Activated CD4-positive, alpha-beta T cell treated with anti-CD3 and anti-CD28 coated beads for 4 hours (primary cell): ENCODE results near the gene DUSP22.

Experiments used
- DNase-seq, 2 donors: peaks; one replicate each; pipeline ENCODE4 v3.0.0-alpha.2; 2020

The DUSP22 gene

DNA sequence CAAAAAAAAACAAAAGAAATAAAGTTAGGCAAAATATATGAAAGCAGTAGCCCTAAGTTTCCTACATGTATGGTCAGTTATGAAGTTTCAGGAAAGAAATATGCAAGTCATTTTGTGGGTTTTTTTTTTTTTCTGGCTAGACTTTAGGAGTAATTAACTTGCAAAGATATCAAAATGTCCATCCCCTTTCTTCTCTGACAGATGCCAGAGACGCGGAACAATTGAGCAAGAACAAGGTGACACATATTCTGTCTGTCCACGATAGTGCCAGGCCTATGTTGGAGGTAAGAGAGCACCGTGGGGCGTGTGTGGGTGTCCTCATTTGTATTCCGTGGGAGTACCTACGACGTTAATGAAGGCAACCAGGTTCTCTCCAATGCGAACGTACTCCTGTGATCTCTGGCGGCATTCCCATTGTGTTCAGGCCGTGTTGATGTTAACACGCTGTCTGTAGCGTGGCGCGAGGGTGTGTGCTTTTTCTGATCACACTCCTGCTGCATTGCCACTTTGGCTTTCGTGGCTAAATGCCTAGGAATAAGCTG is 19.5 kb downstream of the DUSP22 start:
- peak; percentile 28 for DNase-seq

DNA sequence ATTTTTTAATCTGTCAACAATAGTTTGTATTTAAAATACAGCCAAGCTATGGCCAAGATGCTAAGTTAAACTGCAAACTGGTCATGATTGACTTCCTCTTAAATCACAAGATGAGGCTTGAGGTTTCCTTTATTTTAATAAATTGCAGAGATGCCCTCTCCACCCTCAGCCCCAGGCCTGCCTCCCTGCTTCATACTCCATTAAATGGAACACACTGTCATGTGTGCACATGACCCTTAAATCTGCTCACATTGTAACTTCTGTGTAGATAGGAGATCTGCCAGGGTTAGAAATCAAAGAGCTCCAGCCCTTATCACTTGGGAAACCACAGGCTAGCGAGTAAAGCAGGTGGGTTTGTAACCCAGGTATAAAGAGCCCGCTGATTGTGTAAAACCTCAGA is 20.8 kb downstream of the DUSP22 start:
- no peak for DNase-seq

GRCh38 chr6:313917-314316 is 21.6 kb downstream of the DUSP22 start:
- DNase-seq: no peak

DNA sequence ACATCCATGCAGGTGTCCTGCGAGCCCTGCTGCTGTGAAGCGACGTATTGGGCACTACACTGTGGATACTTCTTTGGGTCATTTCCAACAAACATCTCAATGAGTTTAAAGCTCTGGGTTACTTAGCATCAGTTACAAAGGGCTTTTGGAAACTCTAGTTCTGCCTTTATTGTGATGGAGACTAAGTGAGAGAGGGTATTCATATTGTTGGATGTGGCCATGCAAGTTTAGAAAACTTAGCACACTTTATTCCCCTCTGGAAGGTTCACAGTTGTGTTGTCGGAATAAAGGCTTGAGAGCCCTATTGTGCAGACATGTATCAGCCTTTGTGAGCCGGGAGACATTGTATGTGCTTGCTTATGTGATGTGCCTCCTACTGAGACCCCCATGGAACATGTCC is 22.1 kb downstream of the DUSP22 start:
- DNase-seq: no peak

DNA sequence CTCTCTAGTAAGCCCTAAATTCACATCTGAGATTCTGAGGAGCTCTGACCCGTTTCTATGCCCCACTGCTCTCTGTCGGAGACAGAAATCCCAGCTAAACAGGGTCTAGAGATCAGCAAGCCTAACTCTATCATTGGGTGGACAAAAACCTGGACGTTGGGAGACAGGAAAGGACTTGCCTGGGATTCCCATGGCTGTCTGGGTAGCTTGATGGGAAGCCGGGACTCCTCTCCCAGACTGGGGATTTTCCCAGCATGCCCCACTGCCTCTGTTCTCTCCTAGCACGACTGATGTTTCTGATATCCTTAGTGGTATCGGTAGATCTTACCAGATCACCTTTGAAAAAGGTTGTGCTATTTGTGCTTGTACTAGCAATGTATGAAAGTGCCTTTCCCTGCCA is 22.9 kb downstream of the DUSP22 start:
- no peak for DNase-seq

GRCh38 chr6:315921-316752 is 23.9 kb downstream of the DUSP22 start:
- no peak for DNase-seq

DNA sequence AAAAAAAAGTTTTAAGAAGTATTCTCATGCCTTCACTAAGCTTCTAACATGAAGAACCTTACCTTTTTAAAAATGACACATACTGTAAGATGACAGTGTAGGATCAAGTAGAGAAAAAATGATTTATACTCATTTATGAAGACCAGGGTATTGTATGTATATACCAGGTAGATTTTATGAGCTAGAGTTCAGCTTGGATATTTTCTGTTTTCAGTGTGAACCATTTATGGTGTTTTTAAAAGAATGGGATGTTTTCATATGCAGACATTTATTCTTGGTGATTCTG is 24.4 kb downstream of the DUSP22 start:
- no peak for DNase-seq

DNA sequence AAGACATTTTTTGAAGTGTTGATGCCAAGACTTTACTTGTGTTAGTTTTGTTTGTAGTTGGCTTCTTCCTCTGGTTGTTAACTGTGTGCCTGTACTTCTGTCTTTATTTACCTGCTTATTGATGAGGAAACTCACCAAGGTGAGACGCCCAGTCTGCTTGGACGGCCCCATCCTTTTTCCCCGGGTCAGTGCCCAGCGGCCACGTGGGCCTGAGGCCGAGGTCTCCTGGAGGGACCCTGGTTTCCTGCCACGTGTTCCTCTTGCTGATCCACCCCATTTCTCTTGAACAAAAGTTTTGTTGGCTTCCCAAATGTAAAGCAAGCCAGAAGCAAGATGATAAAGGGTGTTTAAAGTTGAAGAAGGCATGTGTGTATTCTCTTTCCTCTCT is 24.8 kb downstream of the DUSP22 start:
- no peak for DNase-seq

- no peak for DNase-seq
Observed at GRCh38 chr6:317448-318144, 25.3 kb downstream of the DUSP22 start.

- no peak for DNase-seq
Observed at GRCh38 chr6:318243-318890, 26.1 kb downstream of the DUSP22 start.

- DNase-seq: no peak
Observed at GRCh38 chr6:319177-320131, 27.2 kb downstream of the DUSP22 start.

GRCh38 chr6:320351-321157 is 28.3 kb downstream of the DUSP22 start:
- DNase-seq: no peak

GRCh38 chr6:321158-321438 is 28.8 kb downstream of the DUSP22 start:
- no peak for DNase-seq

DNA sequence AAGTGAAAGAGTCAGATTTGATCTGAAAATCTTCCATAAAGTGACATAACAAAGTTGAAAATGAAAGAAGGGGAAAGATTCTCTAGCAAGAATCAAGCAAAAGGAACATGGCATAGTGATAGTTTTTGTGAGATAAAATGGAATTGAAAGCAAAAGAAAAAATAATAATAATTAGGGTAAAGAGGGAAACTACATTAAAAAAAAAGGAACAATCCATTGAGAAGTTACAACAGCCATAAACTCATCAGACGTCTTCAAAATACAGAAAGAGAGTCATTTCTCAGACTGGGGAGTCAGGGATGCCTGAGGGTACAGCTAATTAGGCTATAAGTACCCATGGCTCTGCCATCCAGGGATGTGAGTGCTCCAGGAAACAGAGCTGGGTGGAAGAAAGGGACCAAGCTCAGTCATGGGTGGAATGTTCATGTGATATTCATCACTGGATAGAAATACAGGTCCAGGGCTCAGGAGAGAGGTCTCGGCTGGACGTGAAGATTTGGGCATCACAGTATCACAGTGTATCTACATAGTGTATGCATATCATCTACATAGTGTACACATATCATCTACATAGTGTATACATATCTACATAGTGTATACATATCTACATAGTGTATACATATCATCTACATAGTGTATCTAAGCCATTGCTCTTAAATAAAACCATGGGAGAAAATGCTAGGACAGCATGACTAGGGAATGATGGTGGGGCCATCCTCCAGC is 29.4 kb downstream of the DUSP22 start:
- DNase-seq: no peak

DNA sequence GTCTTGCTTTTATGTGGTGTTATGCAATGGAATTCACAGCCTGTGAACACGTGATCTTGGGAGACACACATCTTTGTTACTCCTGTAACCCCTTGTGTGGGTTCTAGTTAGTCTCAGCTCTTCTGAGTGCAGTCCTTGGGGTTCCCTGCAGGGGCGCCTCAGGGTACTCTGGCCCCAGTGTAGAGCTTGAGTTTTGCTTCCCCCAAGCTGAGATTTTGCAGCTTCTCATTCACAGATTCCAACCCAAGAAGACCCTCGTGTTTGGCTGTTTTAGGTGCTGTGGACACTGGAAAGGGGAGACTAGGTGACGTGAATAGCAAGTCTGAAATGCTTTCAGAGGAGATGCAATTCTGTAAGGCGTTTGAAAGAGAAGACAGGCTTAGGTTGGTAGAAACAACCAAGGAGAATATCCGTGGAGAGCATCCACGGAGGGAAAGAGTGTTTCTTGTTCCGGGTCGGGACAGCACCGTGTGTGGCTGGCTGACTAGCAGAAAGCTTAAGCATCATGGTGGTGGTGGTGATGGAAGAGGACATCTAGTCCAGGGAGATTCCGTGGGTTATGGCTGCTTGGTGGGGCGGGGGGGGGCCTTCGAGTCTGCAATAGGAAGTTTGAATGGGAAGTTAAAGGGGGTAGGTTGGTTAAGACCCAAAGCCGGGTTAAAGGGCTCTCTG is 30.1 kb downstream of the DUSP22 start:
- no peak for DNase-seq

GRCh38 chr6:322940-323729 is 30.8 kb downstream of the DUSP22 start:
- no peak for DNase-seq

DNA sequence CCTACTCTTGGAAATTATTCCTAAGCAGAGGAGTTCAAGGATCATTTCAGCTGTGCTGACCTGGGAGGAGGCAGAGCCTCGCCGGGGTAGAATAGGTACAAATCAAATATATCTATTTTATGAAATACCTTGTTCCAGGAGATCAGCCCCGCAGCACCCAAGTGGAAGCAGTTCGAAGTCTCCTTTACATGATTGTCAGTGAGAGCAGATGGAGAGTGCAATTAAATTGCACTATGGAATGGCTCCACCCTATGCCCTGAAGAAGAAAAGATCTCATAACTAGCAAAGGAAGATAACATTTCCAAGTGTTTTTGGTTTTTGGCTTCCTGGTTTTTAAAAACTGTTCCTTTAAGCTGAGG is 31.4 kb downstream of the DUSP22 start:
- DNase-seq: no peak

- DNase-seq: no peak
Observed at GRCh38 chr6:324116-324728, 31.9 kb downstream of the DUSP22 start.

GRCh38 chr6:324729-325125 is 32.4 kb downstream of the DUSP22 start:
- no peak for DNase-seq
